ENCODE measurements around the gene CDC6.

- TF ChIP-seq EZH2 (IDR thresholded peaks at IDR 0.05; ENCODE audit: insufficient read depth, poor library complexity, severe bottlenecking) (no peak), EZH2phosphoT487 (IDR thresholded peaks at IDR 0.05; ENCODE audit: insufficient read depth, low read depth) (no peak)
Observed at GRCh38 chr17:40279402-40279801, 8.3 kb upstream of the CDC6 start.

Data from GM23248 (cell line).